Measurements from ENCODE around the gene ITGA5.

ITGA5 gene

DNA sequence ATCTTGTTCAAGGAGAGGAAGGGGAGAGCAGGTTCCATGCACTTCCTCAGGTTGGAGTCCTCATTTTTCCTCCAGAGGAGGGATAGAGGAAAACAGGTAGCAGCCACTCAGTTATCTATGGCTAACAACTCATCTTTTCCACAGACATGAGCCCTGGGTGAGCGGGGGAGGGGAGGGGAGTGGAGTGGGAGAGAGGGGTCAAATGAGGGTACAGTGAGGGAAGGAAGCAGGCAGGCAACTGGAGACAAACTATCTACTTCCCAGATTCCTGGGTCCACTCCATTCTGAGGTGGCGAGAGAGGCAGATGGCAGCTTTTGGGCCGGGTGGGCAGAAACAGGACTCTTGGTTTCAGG, 32.0 kb downstream of the ITGA5 start:
- DNase-seq, result no peak

GRCh38 chr12:54386403-54387113, 32.5 kb downstream of the ITGA5 start:
- DNase-seq, result no peak

GRCh38 chr12:54385251-54385914, 33.7 kb downstream of the ITGA5 start:
- DNase-seq, result peak; percentile 92

- DNase-seq, result peak; percentile 44
These were observed 34.5 kb downstream of the ITGA5 start, which contains the start of gene ZNF385A for GRCh38 chr12:54384591-54385041. Gene ZNF385A (minus strand): TSS chr12:54384733. CDS start chr12:54384514, 219 bp downstream.

- no peak for DNase-seq
These were observed 35.9 kb downstream of the ITGA5 start for GRCh38 chr12:54383041-54383609.

GRCh38 chr12:54381136-54381535, 37.9 kb downstream of the ITGA5 start:
- peak; percentile 66 for DNase-seq

- DNase-seq, result peak; percentile 97
These were observed 39.5 kb downstream of the ITGA5 start for GRCh38 chr12:54379398-54380201.

DNA sequence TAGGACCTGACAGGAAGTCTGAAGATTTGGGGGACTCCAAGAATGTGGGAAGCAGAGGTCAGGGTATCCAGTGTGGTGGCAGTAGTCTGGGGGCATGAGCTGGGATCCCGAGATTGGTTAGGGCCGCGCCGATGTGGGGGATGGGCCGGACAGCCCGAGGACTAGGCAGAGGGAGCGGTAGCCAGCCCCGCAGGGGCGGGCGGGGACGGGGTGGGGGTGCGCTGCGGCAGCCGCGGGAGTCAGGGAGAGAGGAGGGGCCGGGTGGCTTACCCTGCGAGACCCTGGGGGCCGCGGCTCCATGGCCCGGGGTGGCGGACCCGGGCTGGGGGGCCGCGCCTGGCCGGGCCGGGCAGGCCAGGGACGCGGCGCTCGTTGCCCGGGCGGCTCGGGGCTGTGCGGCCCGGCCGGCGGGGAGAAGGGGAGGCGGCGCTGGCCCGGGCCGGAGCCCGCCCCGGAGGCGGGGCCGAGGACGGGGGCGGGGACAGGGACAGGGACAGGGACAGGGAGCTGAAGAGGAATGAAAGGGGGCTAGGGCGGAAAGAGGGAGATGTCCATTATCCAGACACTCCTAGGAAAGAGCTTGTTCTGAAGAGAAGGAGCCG, 40.2 kb downstream of the ITGA5 start:
- peak; percentile 74 for DNase-seq

DNA sequence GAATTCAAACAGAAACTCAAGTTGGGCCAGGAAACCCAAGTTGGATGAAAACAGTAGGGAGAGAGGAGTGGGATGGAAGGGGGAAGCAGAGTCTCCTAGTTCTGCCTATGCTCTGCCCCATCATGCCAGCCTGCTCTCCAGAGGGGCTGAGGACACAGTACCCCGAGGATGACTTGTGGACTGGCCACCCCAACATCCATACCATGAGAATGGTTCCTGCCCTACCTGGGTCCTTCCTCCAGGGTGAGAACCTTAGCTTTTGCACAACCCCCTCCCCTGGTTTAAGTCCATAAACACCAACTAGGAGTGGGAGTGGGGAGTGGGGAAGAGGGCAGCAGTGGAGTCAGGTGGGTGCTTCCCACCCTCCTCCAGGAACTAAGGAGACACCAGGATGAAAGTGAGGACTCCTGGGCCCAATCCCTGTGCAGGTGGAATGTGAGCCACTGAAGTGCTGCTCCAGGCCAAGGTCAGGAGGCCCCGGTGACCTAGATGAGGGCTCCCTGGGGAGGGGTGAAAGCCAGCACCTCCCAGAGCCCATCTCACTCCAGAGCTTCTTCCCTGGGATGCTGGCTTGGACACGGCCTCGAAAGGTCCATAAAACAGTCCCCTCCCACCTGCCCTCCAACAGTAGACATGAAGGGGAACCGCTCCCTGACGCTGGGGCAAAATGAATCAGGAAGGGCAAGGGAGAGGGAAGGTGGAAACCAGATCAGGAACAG, 41.1 kb downstream of the ITGA5 start:
- no peak for DNase-seq

GRCh38 chr12:54377007-54377406, 42.1 kb downstream of the ITGA5 start:
- DNase-seq, result no peak

- no peak for DNase-seq
These were observed 42.5 kb downstream of the ITGA5 start for GRCh38 chr12:54376596-54376995.

GRCh38 chr12:54375259-54375579, 43.8 kb downstream of the ITGA5 start:
- DNase-seq, result no peak

DNA sequence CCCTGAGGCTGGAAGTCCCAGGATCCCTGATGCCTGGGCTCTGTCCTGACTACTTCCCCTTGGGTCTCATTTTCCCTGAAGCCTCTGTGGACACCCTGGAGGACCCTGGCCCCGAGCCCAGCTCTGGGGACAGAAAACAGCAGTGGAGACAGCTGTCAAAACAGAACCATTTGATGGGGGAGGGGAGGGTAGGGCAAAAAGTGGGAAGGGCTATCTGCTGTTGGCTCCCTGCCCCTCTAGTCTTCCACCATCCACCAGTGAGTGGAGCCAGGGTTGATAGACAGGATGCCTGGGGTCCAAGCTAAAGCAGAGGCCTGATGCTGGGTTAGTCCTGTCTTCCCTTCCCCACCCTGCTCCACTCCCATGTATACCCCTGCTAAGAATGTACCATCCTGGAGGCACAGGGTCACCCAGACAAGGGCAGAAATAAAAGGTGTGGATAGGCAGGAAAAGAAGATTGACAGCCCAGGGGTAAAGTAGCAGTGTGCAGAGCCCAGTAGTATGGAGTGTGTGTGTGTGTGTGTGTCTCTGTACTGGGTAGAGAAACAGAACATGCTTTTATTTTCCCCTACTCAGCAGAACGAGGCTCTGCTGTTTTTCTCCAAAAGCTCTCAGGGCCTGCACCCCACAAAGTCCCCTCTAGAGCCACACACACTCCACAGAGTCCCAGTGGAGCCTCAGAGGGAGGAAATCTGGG, 44.4 kb downstream of the ITGA5 start:
- peak; percentile 61 for DNase-seq

GRCh38 chr12:54373649-54374561, 45.2 kb downstream of the ITGA5 start:
- no peak for DNase-seq

DNA sequence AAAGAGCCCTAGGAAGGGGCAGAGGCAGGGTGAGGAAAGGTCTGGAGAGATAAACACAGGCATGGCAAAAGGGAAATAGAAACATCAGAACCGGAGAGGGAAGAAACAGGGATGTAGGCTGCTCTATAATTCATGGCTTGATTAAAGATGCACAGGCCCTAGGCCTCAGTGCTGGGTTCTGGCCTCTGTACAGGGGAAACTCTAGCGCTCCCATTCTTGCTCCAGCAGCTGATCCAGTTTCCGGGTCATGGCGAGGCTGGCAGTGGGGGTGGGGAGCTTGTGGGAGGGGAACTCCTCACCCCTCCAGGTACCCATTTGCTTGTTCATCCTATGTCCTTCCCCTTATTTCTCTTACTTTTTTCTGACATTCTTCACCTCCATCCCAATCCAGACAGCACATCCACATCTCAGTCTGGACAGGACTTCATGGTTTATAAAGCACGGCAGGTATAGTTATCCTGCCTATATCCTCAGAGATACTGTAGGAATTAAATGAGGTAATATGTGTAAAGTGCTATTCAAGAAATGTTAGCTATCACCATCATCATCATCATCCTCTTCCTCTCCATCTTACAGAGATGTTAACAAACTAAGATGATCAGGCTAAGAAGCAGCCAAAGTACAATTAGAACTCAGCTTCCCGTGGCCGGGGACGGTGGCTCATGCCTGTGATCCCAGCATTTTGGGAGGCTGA, 46.8 kb downstream of the ITGA5 start:
- no peak for DNase-seq

DNA sequence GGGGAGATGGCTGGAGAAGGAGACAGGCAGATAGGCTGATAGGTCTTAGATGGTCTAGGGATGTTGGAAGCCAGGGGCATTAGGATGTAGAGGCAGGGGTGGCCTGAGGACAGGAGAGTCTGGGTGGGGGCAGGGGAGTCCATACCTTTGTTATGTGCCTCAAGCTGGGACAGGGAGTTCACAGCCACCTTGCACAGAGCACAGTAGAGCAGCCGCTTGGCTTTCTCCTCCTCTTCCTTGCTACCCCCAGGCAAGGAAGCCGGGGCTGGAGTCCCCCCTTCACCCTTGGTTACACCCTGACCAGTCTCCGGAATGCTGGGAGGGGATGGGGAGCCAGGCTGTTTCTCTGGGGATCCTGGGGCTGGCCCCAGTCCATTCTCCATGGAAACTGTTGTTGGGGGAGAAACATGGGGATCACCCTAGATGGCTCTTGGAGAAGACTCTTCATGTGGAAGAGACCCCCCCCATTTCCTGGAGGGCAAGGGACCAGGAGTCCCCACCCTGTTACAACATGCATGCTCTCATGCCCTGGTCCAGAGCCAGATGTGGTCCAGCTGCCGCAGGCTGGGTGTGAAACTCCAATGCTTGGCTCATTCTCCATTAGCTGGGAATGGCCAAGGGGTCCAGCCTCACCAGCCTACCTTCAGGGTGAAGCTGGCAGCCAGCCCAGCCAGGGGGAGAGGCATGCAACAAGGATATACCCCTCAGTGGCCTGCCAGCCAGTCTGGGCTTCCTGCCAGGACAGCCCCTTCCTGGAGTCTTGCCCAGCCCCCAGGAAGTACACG, 47.5 kb downstream of the ITGA5 start:
- no peak for DNase-seq

GRCh38 chr12:54370171-54370730, 48.8 kb downstream of the ITGA5 start:
- DNase-seq, result peak; percentile 81

- DNase-seq, result no peak
These were observed 49.4 kb downstream of the ITGA5 start for GRCh38 chr12:54369597-54370131.
